ENCODE data around the gene KIF26B. TPM values are rescaled to one million over a fixed set of nuclear protein-coding genes. Genes with fewer than 3 reads are reported as not detected.

Gene KIF26B
- total RNA-seq, 1 donor from 2014 or later, result 0.49 TPM

- no peak for DNase-seq (ENCODE audit: extremely low spot score in 2 of 2)
- Histone ChIP-seq H3K27me3 (no peaks in the 10 kb centered on the region), H3K4me3 (no peak overlapping the region), H3K9me3 (no peaks in the 10 kb centered on the region), H3K36me3 (no peaks in the 10 kb centered on the region), H3K27ac (no peak overlapping the region), H3K4me1 (no peaks in the 10 kb centered on the region)
- intact Hi-C loops (cut with DNase I), result no loop called here
- TF ChIP-seq POLR2AphosphoS5 (IDR thresholded peaks at IDR 0.05; ENCODE audit: insufficient read depth in 1 of 2, low read depth in 1 of 2), result no peak
- TF ChIP-seq POLR2A (IDR thresholded peaks at IDR 0.05), result no peak
- TF ChIP-seq CTCF (IDR thresholded peaks at IDR 0.05), result no peak
These were observed 106.1 kb downstream of the KIF26B start for GRCh38 chr1:245260883-245261282.

GRCh38 chr1:245261786-245262185, 107.0 kb downstream of the KIF26B start:
- Histone ChIP-seq H3K27me3 (no peaks in the 10 kb centered on the region), H3K4me3 (no peak overlapping the region), H3K4me1 (no peaks in the 10 kb centered on the region), H3K36me3 (no peaks in the 10 kb centered on the region), H3K9me3 (no peaks in the 10 kb centered on the region), H3K27ac (no peak overlapping the region)
- peak in 1 of 2 donors; percentile 46 for DNase-seq (ENCODE audit: extremely low spot score in 2 of 2)
- no peak for TF ChIP-seq POLR2A (IDR thresholded peaks at IDR 0.05)
- TF ChIP-seq POLR2AphosphoS5 (IDR thresholded peaks at IDR 0.05; ENCODE audit: insufficient read depth in 1 of 2, low read depth in 1 of 2), result no peak
- TF ChIP-seq CTCF (IDR thresholded peaks at IDR 0.05), result no peak
- intact Hi-C loops (cut with DNase I), result no loop called here

GRCh38 chr1:245263529-245264095, 108.8 kb downstream of the KIF26B start:
- intact Hi-C loops (cut with DNase I), result no loop called here
- TF ChIP-seq CTCF (IDR thresholded peaks at IDR 0.05), result no peak
- TF ChIP-seq POLR2A (IDR thresholded peaks at IDR 0.05), result no peak
- TF ChIP-seq POLR2AphosphoS5 (IDR thresholded peaks at IDR 0.05; ENCODE audit: insufficient read depth in 1 of 2, low read depth in 1 of 2), result no peak

GRCh38 chr1:245264226-245264625, 109.4 kb downstream of the KIF26B start:
- Histone ChIP-seq H3K36me3 (no peaks in the 10 kb centered on the region), H3K9me3 (no peaks in the 10 kb centered on the region), H3K27ac (no peak overlapping the region), H3K27me3 (no peaks in the 10 kb centered on the region), H3K4me1 (no peaks in the 10 kb centered on the region), H3K4me3 (no peak overlapping the region)
- intact Hi-C loops (cut with DNase I), result no loop called here
- TF ChIP-seq CTCF (IDR thresholded peaks at IDR 0.05) (no peak), POLR2A (IDR thresholded peaks at IDR 0.05) (no peak), POLR2AphosphoS5 (IDR thresholded peaks at IDR 0.05; ENCODE audit: insufficient read depth in 1 of 2, low read depth in 1 of 2) (no peak)
- DNase-seq (ENCODE audit: extremely low spot score in 2 of 2), result no peak

More at GRCh38 chr1:245263529-245264095, 108.8 kb downstream of the KIF26B start:
- H3K4me3 ChIP-seq, result no peak overlapping the region
- H3K4me1 ChIP-seq, result no peaks in the 10 kb centered on the region
- DNase-seq (ENCODE audit: extremely low spot score in 2 of 2), result no peak
- no peaks in the 10 kb centered on the region for H3K27me3 ChIP-seq
- H3K9me3 ChIP-seq, result no peaks in the 10 kb centered on the region
- no peaks in the 10 kb centered on the region for H3K36me3 ChIP-seq
- H3K27ac ChIP-seq, result no peak overlapping the region

- H3K27ac ChIP-seq, result no peak overlapping the region
- no peak for TF ChIP-seq POLR2A (IDR thresholded peaks at IDR 0.05)
- TF ChIP-seq CTCF (IDR thresholded peaks at IDR 0.05), result no peak
- TF ChIP-seq POLR2AphosphoS5 (IDR thresholded peaks at IDR 0.05; ENCODE audit: insufficient read depth in 1 of 2, low read depth in 1 of 2), result no peak
- no peak for DNase-seq (ENCODE audit: extremely low spot score in 2 of 2)
- H3K36me3 ChIP-seq, result no peaks in the 10 kb centered on the region
- no peaks in the 10 kb centered on the region for H3K27me3 ChIP-seq
- no peaks in the 10 kb centered on the region for H3K4me1 ChIP-seq
- peaks cover 4% of the 10 kb centered on the region for H3K9me3 ChIP-seq
- H3K4me3 ChIP-seq, result no peak overlapping the region
- intact Hi-C loops (cut with DNase I), result no loop called here
These were observed 111.3 kb downstream of the KIF26B start for GRCh38 chr1:245266105-245266504.
